Ovary (tissue), 3 donors: ENCODE data around the gene NBPF20.
"Not testable (repeated sequence)": the region's sequence is repeated elsewhere in the genome, so short reads cannot be mapped to it uniquely, and the experiment has no call there.

Source experiments
- POLR2A ChIP-seq: fragments of 450-650 bp; IDR thresholded peaks from one replicate; pipeline ENCODE4 v1.6.1; 2017; ENCODE audit warnings: antibody characterized with exemption, mild to moderate bottlenecking, moderate library complexity
- TF ChIP-seq, protein P1 (sequence below), 3 donors: fragments of 450-650 bp in 2 of 3; fragments of 200-600 bp in 1 of 3; IDR thresholded peaks; one replicate each; pipeline versions ENCODE4 v1.5.1 to v1.8.0; 2016 to 2022; ENCODE audit warnings: antibody characterized with exemption in 3 of 3, mild to moderate bottlenecking in 1 of 3
- donor health status: DM: no; HTN: no; CAD: no.

DNA sequence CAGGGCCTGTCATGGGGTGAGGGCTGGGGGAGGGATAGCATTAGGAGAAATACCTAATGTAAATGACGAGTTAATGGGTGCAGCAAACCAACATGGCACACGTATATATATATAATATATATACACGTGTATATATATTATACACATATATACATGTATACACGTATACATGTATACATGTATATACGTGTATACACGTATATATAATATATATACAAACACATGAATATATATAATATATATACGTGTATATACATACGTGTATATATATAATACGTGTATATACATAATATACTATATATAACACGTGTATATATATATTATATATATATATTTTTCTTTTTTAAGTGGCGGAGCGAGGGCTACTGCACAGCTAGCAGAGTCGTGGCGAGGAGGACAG, 18.1 kb downstream of the NBPF20 start:
- TF ChIP-seq POLR2A = not testable (repeated sequence)
- TF ChIP-seq, protein P1, sequence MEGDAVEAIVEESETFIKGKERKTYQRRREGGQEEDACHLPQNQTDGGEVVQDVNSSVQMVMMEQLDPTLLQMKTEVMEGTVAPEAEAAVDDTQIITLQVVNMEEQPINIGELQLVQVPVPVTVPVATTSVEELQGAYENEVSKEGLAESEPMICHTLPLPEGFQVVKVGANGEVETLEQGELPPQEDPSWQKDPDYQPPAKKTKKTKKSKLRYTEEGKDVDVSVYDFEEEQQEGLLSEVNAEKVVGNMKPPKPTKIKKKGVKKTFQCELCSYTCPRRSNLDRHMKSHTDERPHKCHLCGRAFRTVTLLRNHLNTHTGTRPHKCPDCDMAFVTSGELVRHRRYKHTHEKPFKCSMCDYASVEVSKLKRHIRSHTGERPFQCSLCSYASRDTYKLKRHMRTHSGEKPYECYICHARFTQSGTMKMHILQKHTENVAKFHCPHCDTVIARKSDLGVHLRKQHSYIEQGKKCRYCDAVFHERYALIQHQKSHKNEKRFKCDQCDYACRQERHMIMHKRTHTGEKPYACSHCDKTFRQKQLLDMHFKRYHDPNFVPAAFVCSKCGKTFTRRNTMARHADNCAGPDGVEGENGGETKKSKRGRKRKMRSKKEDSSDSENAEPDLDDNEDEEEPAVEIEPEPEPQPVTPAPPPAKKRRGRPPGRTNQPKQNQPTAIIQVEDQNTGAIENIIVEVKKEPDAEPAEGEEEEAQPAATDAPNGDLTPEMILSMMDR (IDR thresholded peaks at IDR 0.05) = not testable (repeated sequence)
